ENCODE data around the gene ATP11A. TPM values are rescaled to one million over a fixed set of nuclear protein-coding genes. Genes with fewer than 3 reads are reported as not detected.
A peak's percentile ranks its signal among the peaks of the same experiment; 100 is the strongest.
"Not testable (repeated sequence)": the region's sequence is repeated elsewhere in the genome, so short reads cannot be mapped to it uniquely, and the experiment has no call there.

ATP11A gene
- polyA plus RNA-seq, 2 donors: 4.2 to 6.7 TPM

DNA sequence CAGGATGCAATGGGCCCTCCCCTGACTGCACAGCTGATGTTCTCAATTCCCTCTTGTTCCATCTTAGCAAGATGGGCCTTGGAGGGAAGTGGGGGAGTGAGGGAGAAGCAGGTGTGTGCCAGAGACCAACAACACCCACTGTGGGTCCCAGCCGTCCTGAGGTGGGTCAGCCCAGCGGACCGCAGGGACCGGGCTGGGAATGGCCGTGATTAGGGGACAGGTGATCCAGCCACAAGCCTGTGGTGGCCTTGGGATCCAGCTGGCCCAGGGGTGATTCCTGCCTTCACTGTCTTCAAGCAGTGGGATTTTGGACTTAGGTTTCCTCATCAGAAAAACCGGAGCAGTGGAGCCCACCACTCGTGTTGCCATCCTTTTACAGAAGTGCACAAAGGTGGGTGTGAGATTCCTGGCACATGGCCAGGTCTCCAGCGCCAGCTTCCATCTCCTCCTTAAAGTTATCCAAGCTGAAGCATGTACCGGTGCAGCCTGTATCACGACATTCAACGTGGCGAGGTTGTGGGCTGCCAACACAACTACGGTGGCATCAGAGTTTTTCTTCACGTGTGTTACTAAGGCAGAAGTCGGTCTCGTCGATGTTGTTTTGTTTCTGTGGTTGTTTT is 9.0 kb upstream of the ATP11A start:
- H3K27ac ChIP-seq (ENCODE audit: low read depth in 2 of 2, low read length in 1 of 2): no peak overlapping the region
- H3K4me3 ChIP-seq (ENCODE audit: low read depth in 1 of 2, low read length in 2 of 2): no peak overlapping the region
- WGBS, 2 donors: 81 to 89% methylated on average over 17 of the region's 17 CpGs
- no peaks in the 10 kb centered on the region for H3K4me1 ChIP-seq (ENCODE audit: control insufficient read depth in 2 of 2, insufficient read depth in 2 of 2, low read length in 1 of 2)
- no peaks in the 10 kb centered on the region for H3K36me3 ChIP-seq (ENCODE audit: control insufficient read depth in 2 of 2, insufficient read depth in 2 of 2, low read length in 1 of 2)
- H3K27me3 ChIP-seq (ENCODE audit: control insufficient read depth in 1 of 2, insufficient read depth in 2 of 2, low read length in 2 of 2): no peaks in the 10 kb centered on the region
- H3K9me3 ChIP-seq (ENCODE audit: control insufficient read depth in 2 of 2, insufficient read depth in 1 of 2, low read depth in 1 of 2, low read length in 1 of 2): no peaks in the 10 kb centered on the region

DNA sequence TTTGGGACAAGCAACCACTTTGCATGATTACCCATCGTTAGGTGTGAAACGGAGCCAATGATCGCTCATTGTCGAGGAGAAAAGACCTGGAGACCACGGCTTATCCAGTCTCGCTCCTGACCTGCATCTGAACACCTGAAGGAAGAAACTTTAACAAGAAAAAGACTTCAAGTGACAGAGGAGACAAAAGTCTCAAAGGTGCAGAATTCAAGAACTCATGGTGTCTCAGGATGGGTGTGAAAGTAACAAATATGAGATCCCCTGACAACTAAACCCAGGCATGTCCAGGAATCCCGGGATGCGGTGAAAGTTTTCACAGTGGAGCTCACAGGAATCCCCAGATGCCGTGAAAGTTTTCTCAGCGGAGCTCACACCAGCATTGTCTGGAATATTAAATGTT is 6.3 kb upstream of the ATP11A start:
- H3K9me3 ChIP-seq (ENCODE audit: control insufficient read depth in 2 of 2, insufficient read depth in 1 of 2, low read depth in 1 of 2, low read length in 1 of 2): no peaks in the 10 kb centered on the region
- H3K4me1 ChIP-seq (ENCODE audit: control insufficient read depth in 2 of 2, insufficient read depth in 2 of 2, low read length in 1 of 2): peaks cover 0 to 4% of the 10 kb centered on the region in 2 donors
- no peaks in the 10 kb centered on the region for H3K36me3 ChIP-seq (ENCODE audit: control insufficient read depth in 2 of 2, insufficient read depth in 2 of 2, low read length in 1 of 2)
- no peaks in the 10 kb centered on the region for H3K27me3 ChIP-seq (ENCODE audit: control insufficient read depth in 1 of 2, insufficient read depth in 2 of 2, low read length in 2 of 2)
- 88 to 89% methylated on average over 10 of the region's 10 CpGs for WGBS, 2 donors
- H3K27ac ChIP-seq (ENCODE audit: low read depth in 2 of 2, low read length in 1 of 2): no peak overlapping the region
- H3K4me3 ChIP-seq (ENCODE audit: low read depth in 1 of 2, low read length in 2 of 2): no peak overlapping the region

DNA sequence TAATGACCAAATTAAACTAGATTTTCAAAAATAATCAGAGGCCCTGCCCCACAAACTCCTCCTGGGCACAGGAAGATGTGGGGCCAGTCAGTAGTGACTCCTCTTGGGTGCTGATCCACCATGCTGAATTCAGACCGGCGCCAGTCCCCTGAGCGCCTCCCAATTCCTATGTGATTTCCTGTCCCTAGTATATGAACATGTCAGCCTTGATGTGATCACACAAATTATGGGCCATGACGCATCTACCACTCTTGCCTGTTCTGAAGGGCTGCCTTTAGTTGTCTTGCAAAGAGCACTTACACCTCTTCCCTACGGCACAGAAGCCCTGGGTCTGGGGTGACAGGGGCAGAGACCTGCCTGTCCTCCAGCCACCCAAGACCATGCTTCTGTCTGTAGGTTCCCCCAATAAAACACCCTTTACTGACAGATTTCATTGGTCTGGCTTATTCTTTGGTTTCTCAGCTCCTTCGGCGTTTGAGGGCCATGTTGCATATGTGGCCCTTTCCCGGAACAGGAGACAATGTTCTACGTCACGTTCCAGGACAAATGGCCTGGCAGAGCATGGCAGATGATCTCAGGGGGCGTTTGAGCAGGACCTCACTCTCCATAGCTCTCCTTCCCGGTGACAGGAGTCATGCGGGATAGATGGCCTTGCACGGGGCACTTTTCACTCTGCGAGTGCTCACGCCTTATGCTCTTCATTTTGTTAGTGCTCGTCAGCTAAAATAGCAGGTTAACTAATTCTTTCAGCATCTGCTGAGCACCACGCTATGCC is 5.6 kb upstream of the ATP11A start:
- Histone ChIP-seq H3K4me3 (ENCODE audit: low read depth in 1 of 2, low read length in 2 of 2) (no peak overlapping the region), H3K4me1 (ENCODE audit: control insufficient read depth in 2 of 2, insufficient read depth in 2 of 2, low read length in 1 of 2) (peaks cover 3 to 4% of the 10 kb centered on the region in 2 donors), H3K9me3 (ENCODE audit: control insufficient read depth in 2 of 2, insufficient read depth in 1 of 2, low read depth in 1 of 2, low read length in 1 of 2) (no peaks in the 10 kb centered on the region), H3K27me3 (ENCODE audit: control insufficient read depth in 1 of 2, insufficient read depth in 2 of 2, low read length in 2 of 2) (no peaks in the 10 kb centered on the region), H3K27ac (ENCODE audit: low read depth in 2 of 2, low read length in 1 of 2) (no peak overlapping the region), H3K36me3 (ENCODE audit: control insufficient read depth in 2 of 2, insufficient read depth in 2 of 2, low read length in 1 of 2) (no peaks in the 10 kb centered on the region)
- 94 to 95% methylated on average over 18 of the region's 18 CpGs for WGBS, 2 donors

- H3K9me3 ChIP-seq (ENCODE audit: control insufficient read depth in 2 of 2, insufficient read depth in 1 of 2, low read depth in 1 of 2, low read length in 1 of 2); H3K27me3 ChIP-seq (ENCODE audit: control insufficient read depth in 1 of 2, insufficient read depth in 2 of 2, low read length in 2 of 2); H3K4me3 ChIP-seq (ENCODE audit: low read depth in 1 of 2, low read length in 2 of 2); H3K36me3 ChIP-seq (ENCODE audit: control insufficient read depth in 2 of 2, insufficient read depth in 2 of 2, low read length in 1 of 2); H3K27ac ChIP-seq (ENCODE audit: low read depth in 2 of 2, low read length in 1 of 2); H3K4me1 ChIP-seq (ENCODE audit: control insufficient read depth in 2 of 2, insufficient read depth in 2 of 2, low read length in 1 of 2): not testable (repeated sequence)
- 82 to 90% methylated on average over 9 of the region's 9 CpGs for WGBS, 2 donors
Measured at GRCh38 chr13:112685189-112685805, 4.5 kb upstream of the ATP11A start.

- Histone ChIP-seq H3K27me3 (ENCODE audit: control insufficient read depth in 1 of 2, insufficient read depth in 2 of 2, low read length in 2 of 2) (no peaks in the 10 kb centered on the region), H3K27ac (ENCODE audit: low read depth in 2 of 2, low read length in 1 of 2) (no peak overlapping the region), H3K36me3 (ENCODE audit: control insufficient read depth in 2 of 2, insufficient read depth in 2 of 2, low read length in 1 of 2) (no peaks in the 10 kb centered on the region), H3K9me3 (ENCODE audit: control insufficient read depth in 2 of 2, insufficient read depth in 1 of 2, low read depth in 1 of 2, low read length in 1 of 2) (no peaks in the 10 kb centered on the region), H3K4me1 (ENCODE audit: control insufficient read depth in 2 of 2, insufficient read depth in 2 of 2, low read length in 1 of 2) (peaks cover 4 to 5% of the 10 kb centered on the region in 2 donors), H3K4me3 (ENCODE audit: low read depth in 1 of 2, low read length in 2 of 2) (no peak overlapping the region)
- 56 to 70% methylated on average over 4 of the region's 4 CpGs for WGBS, 2 donors
Measured at GRCh38 chr13:112685896-112686295, 3.9 kb upstream of the ATP11A start.

- H3K9me3 ChIP-seq (ENCODE audit: control insufficient read depth in 2 of 2, insufficient read depth in 1 of 2, low read depth in 1 of 2, low read length in 1 of 2): no peaks in the 10 kb centered on the region
- no peaks in the 10 kb centered on the region for H3K36me3 ChIP-seq (ENCODE audit: control insufficient read depth in 2 of 2, insufficient read depth in 2 of 2, low read length in 1 of 2)
- peaks cover 4 to 5% of the 10 kb centered on the region in 2 donors for H3K4me1 ChIP-seq (ENCODE audit: control insufficient read depth in 2 of 2, insufficient read depth in 2 of 2, low read length in 1 of 2)
- no peaks in the 10 kb centered on the region for H3K27me3 ChIP-seq (ENCODE audit: control insufficient read depth in 1 of 2, insufficient read depth in 2 of 2, low read length in 2 of 2)
- 76 to 79% methylated on average over 7 of the region's 7 CpGs for WGBS, 2 donors
- H3K4me3 ChIP-seq (ENCODE audit: low read depth in 1 of 2, low read length in 2 of 2): no peak overlapping the region
- peak overlapping the region in 1 of 2 donors; percentile 7 for H3K27ac ChIP-seq (ENCODE audit: low read depth in 2 of 2, low read length in 1 of 2)
Measured at GRCh38 chr13:112686364-112686763, 3.5 kb upstream of the ATP11A start.

GRCh38 chr13:112686987-112687386 is 2.9 kb upstream of the ATP11A start:
- Histone ChIP-seq H3K27me3 (ENCODE audit: control insufficient read depth in 1 of 2, insufficient read depth in 2 of 2, low read length in 2 of 2) (no peaks in the 10 kb centered on the region), H3K36me3 (ENCODE audit: control insufficient read depth in 2 of 2, insufficient read depth in 2 of 2, low read length in 1 of 2) (no peaks in the 10 kb centered on the region), H3K27ac (ENCODE audit: low read depth in 2 of 2, low read length in 1 of 2) (no peak overlapping the region), H3K9me3 (ENCODE audit: control insufficient read depth in 2 of 2, insufficient read depth in 1 of 2, low read depth in 1 of 2, low read length in 1 of 2) (no peaks in the 10 kb centered on the region), H3K4me3 (ENCODE audit: low read depth in 1 of 2, low read length in 2 of 2) (no peak overlapping the region), H3K4me1 (ENCODE audit: control insufficient read depth in 2 of 2, insufficient read depth in 2 of 2, low read length in 1 of 2) (peaks cover 4 to 5% of the 10 kb centered on the region in 2 donors)
- WGBS, 2 donors: 93% methylated on average over 9 of the region's 9 CpGs

- no peak overlapping the region for H3K4me3 ChIP-seq (ENCODE audit: low read depth in 1 of 2, low read length in 2 of 2)
Measured at GRCh38 chr13:112687836-112688559, 1.8 kb upstream of the ATP11A start.

DNA sequence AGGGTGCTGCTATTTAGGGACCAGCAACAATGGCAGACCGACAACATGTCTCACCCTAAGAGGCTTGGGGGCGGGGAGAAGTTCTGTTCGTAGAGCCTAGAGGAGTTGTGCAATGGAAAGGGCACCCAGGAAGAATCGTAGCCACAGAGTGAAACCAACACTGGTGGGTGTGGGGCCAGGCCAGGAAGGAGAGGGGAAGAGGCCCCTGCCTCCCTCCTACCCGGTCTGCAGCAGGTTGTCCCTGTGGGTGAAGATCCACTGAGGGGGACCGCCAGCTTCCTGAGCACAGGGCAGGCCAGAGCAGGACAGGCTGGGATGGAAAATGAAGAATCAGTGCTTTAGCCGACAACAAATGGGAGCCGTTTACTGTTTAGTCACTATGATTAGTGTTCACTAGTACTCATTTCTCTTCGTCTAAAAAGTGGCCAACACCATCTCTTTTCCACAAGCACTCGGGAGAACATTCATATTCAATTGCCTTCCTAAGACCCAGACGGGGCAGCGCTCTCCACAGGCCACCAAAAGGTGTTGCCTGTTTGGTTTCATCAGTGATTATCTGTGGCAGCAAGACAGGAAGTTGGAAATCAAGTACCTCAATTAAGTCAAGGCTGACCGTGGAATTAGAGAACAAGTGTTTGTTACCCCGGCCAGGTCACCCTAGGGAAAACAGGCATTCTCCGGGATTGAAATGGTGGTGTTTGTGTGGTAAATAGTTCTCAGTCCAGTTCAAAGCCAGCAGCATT is 1.1 kb upstream of the ATP11A start:
- H3K4me1 ChIP-seq (ENCODE audit: control insufficient read depth in 2 of 2, insufficient read depth in 2 of 2, low read length in 1 of 2): peaks cover 4 to 8% of the 10 kb centered on the region in 2 donors
- peak overlapping the region; percentile 71 to 83 for H3K4me3 ChIP-seq (ENCODE audit: low read depth in 1 of 2, low read length in 2 of 2)

More at GRCh38 chr13:112687836-112688559, 1.8 kb upstream of the ATP11A start:
- no peaks in the 10 kb centered on the region for H3K27me3 ChIP-seq (ENCODE audit: control insufficient read depth in 1 of 2, insufficient read depth in 2 of 2, low read length in 2 of 2)
- no peaks in the 10 kb centered on the region for H3K9me3 ChIP-seq (ENCODE audit: control insufficient read depth in 2 of 2, insufficient read depth in 1 of 2, low read depth in 1 of 2, low read length in 1 of 2)
- peak overlapping the region in 1 of 2 donors; percentile 94 for H3K27ac ChIP-seq (ENCODE audit: low read depth in 2 of 2, low read length in 1 of 2)
- H3K36me3 ChIP-seq (ENCODE audit: control insufficient read depth in 2 of 2, insufficient read depth in 2 of 2, low read length in 1 of 2): no peaks in the 10 kb centered on the region
- WGBS, 2 donors: 85% methylated on average over 10 of the region's 10 CpGs
- peaks cover 4 to 5% of the 10 kb centered on the region in 2 donors for H3K4me1 ChIP-seq (ENCODE audit: control insufficient read depth in 2 of 2, insufficient read depth in 2 of 2, low read length in 1 of 2)

More for the DNA sequence above, 1.1 kb upstream of the ATP11A start:
- H3K27me3 ChIP-seq (ENCODE audit: control insufficient read depth in 1 of 2, insufficient read depth in 2 of 2, low read length in 2 of 2): no peaks in the 10 kb centered on the region
- peak overlapping the region; percentile 83 to 94 for H3K27ac ChIP-seq (ENCODE audit: low read depth in 2 of 2, low read length in 1 of 2)
- H3K36me3 ChIP-seq (ENCODE audit: control insufficient read depth in 2 of 2, insufficient read depth in 2 of 2, low read length in 1 of 2): no peaks in the 10 kb centered on the region
- no peaks in the 10 kb centered on the region for H3K9me3 ChIP-seq (ENCODE audit: control insufficient read depth in 2 of 2, insufficient read depth in 1 of 2, low read depth in 1 of 2, low read length in 1 of 2)
- 52 to 55% methylated on average over 15 of the region's 15 CpGs for WGBS, 2 donors
